ENCODE data around the gene MN1.
A peak's percentile ranks its signal among the peaks of the same experiment; 100 is the strongest.

MN1 gene

GRCh38 chr22:27825174-27825573 lies 23.6 kb upstream of the MN1 start:
- peak in 3 of 4 experiments; percentile 10 to 40 (median 12) for DNase-seq

GRCh38 chr22:27823221-27823620 lies 21.7 kb upstream of the MN1 start:
- DNase-seq = no peak

- no peak for DNase-seq
Measured at GRCh38 chr22:27820896-27821866, 19.6 kb upstream of the MN1 start.

GRCh38 chr22:27816552-27816951 lies 15.0 kb upstream of the MN1 start:
- DNase-seq = no peak

GRCh38 chr22:27815826-27816530 lies 14.4 kb upstream of the MN1 start:
- no peak for DNase-seq

- no peak for DNase-seq
Measured at GRCh38 chr22:27814993-27815392, 13.4 kb upstream of the MN1 start.

- DNase-seq = no peak
Measured at GRCh38 chr22:27811778-27812177, 10.2 kb upstream of the MN1 start.

GRCh38 chr22:27810609-27811151 lies 9.1 kb upstream of the MN1 start:
- DNase-seq = no peak

- DNase-seq = no peak
Measured at GRCh38 chr22:27809700-27810608, 8.4 kb upstream of the MN1 start.

- no peak for DNase-seq
Measured at GRCh38 chr22:27809226-27809603, 7.7 kb upstream of the MN1 start.

GRCh38 chr22:27808451-27809225 lies 7.1 kb upstream of the MN1 start:
- no peak for DNase-seq

- no peak for DNase-seq
Measured at GRCh38 chr22:27805841-27806240, 4.3 kb upstream of the MN1 start.

GRCh38 chr22:27804470-27805297 lies 3.1 kb upstream of the MN1 start:
- peak; percentile 73 to 84 (median 79) for DNase-seq

GRCh38 chr22:27803841-27804415 lies 2.4 kb upstream of the MN1 start:
- DNase-seq = no peak

- no peak for DNase-seq
Measured at GRCh38 chr22:27802346-27803073, 954 bp upstream of the MN1 start.

- peak; percentile 22 to 67 (median 46) for DNase-seq
Measured at GRCh38 chr22:27801202-27801615, 347 bp downstream of the MN1 start.

GRCh38 chr22:27800250-27801201 lies 1.0 kb downstream of the MN1 start:
- DNase-seq = peak in 2 of 4 experiments; percentile 5 to 7

- DNase-seq = no peak
Measured at GRCh38 chr22:27799827-27800249, 1.7 kb downstream of the MN1 start.
